Epithelial cell of alveolus of lung (primary cell): ENCODE results near the gene MAP3K4. TPM values are rescaled to one million over a fixed set of nuclear protein-coding genes. Genes with fewer than 3 reads are reported as not detected.

Experiments used
- total RNA-seq: library from RNA; depleted of rRNA; stranded (reverse); fragments of >200 nt; gene quantifications from 2 replicates; pipeline ENCODE4 v1.2.1, GENCODE V29; 2015

The MAP3K4 gene
- 15.7 and 17.5 TPM in 2 replicates for total RNA-seq

GRCh38 chr6:160991406-160992060 is at the start of gene MAP3K4:
TSS of gene MAP3K4 (plus strand) at chr6:160991769. CDS start at chr6:160991932, 163 bp downstream.

